H1 (cell line): ENCODE results near the gene STX2. TPM values are rescaled to one million over a fixed set of nuclear protein-coding genes. Genes with fewer than 3 reads are reported as not detected.
"Not testable (repeated sequence)": the region's sequence is repeated elsewhere in the genome, so short reads cannot be mapped to it uniquely, and the experiment has no call there.

ENCODE experiments used
- CTCF ChIA-PET: fragments of 300-600 bp; sonication (Branson Sonifier 250); formaldehyde crosslinking; loops from one replicate; lab custom pipeline; 2021; ENCODE audit not compliant: partially characterized antibody; lab: Charles Lee
- POLR2A ChIA-PET: fragments of 300-600 bp; sonication (Branson Sonifier 250); formaldehyde crosslinking; loops from one replicate; lab custom pipeline; 2021; ENCODE audit warnings: inconsistent platforms; ENCODE audit not compliant: partially characterized antibody; lab: Charles Lee
- DNase-seq, 2 experiments: peaks; one replicate each; pipeline versions ENCODE4 v3.0.0 to v3.0.0-alpha.2; 2010 to 2022; ENCODE audit warnings: low spot score in 2 of 2, low read depth in 1 of 2, mixed read lengths in 1 of 2
- FAIRE-seq: peaks from 2 replicates; lab custom pipeline; 2011; peaks lifted over from hg19 to GRCh38; lab: Jason Lieb, UNC
- H2AFZ ChIP-seq: 2 replicates; pipeline ENCODE4 v1.8.1; 2012; ENCODE audit warnings: low read length, inconsistent platforms
- H2AK5ac ChIP-seq: 2 replicates; pipeline ENCODE4 v1.6.1; 2013; ENCODE audit warnings: low read depth, low read length
- H2BK120ac ChIP-seq: replicated peaks from 2 replicates; pipeline ENCODE3; 2013; ENCODE audit warnings: low read depth, low read length, inconsistent platforms
- H2BK12ac ChIP-seq: 2 replicates; pipeline ENCODE4 v1.6.1; 2013; ENCODE audit warnings: low read depth, low read length
- H2BK15ac ChIP-seq: 2 replicates; pipeline ENCODE4 v1.6.1; 2013; ENCODE audit warnings: low read length
- H2BK20ac ChIP-seq: 2 replicates; pipeline ENCODE4 v1.6.1; 2013; ENCODE audit warnings: low read length
- H2BK5ac ChIP-seq: 2 replicates; pipeline ENCODE4 v1.6.1; 2013; ENCODE audit warnings: low read depth, low read length
- H3K14ac ChIP-seq: 2 replicates; pipeline ENCODE4 v1.6.1; 2013; ENCODE audit warnings: inconsistent platforms; ENCODE audit not compliant: insufficient read length
- H3K18ac ChIP-seq: 2 replicates; pipeline ENCODE4 v1.6.1; 2013; ENCODE audit warnings: low read length; ENCODE audit errors: extremely low read depth
- H3K23ac ChIP-seq: 2 replicates; pipeline ENCODE4 v1.6.1; 2013; ENCODE audit warnings: inconsistent platforms; ENCODE audit not compliant: insufficient read length
- H3K23me2 ChIP-seq: 2 replicates; pipeline ENCODE4 v1.6.1; 2013; ENCODE audit warnings: low read depth, low read length
- H3K27ac ChIP-seq: 2 replicates; pipeline ENCODE4 v1.6.1; 2011; ENCODE audit warnings: low read depth, low read length, inconsistent platforms
- H3K27me3 ChIP-seq, 4 experiments: replicated peaks in 1 of 4; 1 replicate in 1 of 4; 2 replicates in 3 of 4; pipeline versions ENCODE4 v1.6.1 to v1.8.1; 2011 to 2013; ENCODE audit warnings: low read length in 3 of 4, mild to moderate bottlenecking in 3 of 4, inconsistent platforms in 2 of 4, mixed read lengths in 2 of 4, moderate library complexity in 1 of 4; ENCODE audit not compliant: control insufficient read depth in 3 of 4, insufficient read depth in 3 of 4; ENCODE audit errors: extremely low read depth in 1 of 4
- H3K36me3 ChIP-seq, 4 experiments: 2 replicates each; pipeline versions ENCODE4 v1.6.1 to v1.8.1; 2011 to 2013; ENCODE audit warnings: mild to moderate bottlenecking in 4 of 4, low read length in 3 of 4, moderate library complexity in 2 of 4, control low read depth in 1 of 4, inconsistent platforms in 1 of 4; ENCODE audit not compliant: insufficient read depth in 4 of 4, control insufficient read depth in 2 of 4
- H3K4ac ChIP-seq: replicated peaks from 2 replicates; pipeline ENCODE3; 2013; ENCODE audit warnings: low read length, low read depth, mixed read lengths, inconsistent platforms; ENCODE audit not compliant: insufficient read length
- H3K4me1 ChIP-seq, 4 experiments: replicated peaks in 1 of 4; 1 replicate in 1 of 4; 2 replicates in 3 of 4; pipeline versions ENCODE4 v1.6.1 to v1.8.1; 2011 to 2013; ENCODE audit warnings: low read length in 3 of 4, inconsistent platforms in 2 of 4, mixed read lengths in 1 of 4; ENCODE audit not compliant: insufficient read depth in 4 of 4, control insufficient read depth in 3 of 4
- H3K4me2 ChIP-seq, 2 experiments: 2 replicates each; pipeline versions ENCODE4 v1.6.1 to v1.8.1; 2011 to 2013; ENCODE audit warnings: low read depth in 2 of 2, low read length in 2 of 2, control low read depth in 1 of 2, inconsistent platforms in 1 of 2, mild to moderate bottlenecking in 1 of 2; ENCODE audit not compliant: insufficient read depth in 1 of 2
- H3K4me3 ChIP-seq, 4 experiments: fragments of 200-600, 300-600 bp in 1 of 4; sonication (generic), shearing (Covaris generic), sonication (Bioruptor Twin) in 1 of 4; 2 replicates each; pipeline versions ENCODE4 v1.5.1 to v1.8.1; 2011 to 2016; ENCODE audit warnings: low read length in 4 of 4, low read depth in 3 of 4, control low read depth in 2 of 4, inconsistent platforms in 2 of 4, mild to moderate bottlenecking in 2 of 4, mixed read lengths in 1 of 4, moderate library complexity in 1 of 4; ENCODE audit not compliant: insufficient read depth in 2 of 4; ENCODE audit errors: extremely low read depth in 1 of 4
- H3K56ac ChIP-seq: replicated peaks from 2 replicates; pipeline ENCODE3; 2013; ENCODE audit warnings: low read depth, mild to moderate bottlenecking, mixed read lengths, low read length, inconsistent platforms; ENCODE audit not compliant: insufficient read length
- H3K79me1 ChIP-seq: 2 replicates; pipeline ENCODE4 v1.6.1; 2013; ENCODE audit warnings: low read depth, low read length, control low read depth
- H3K79me2 ChIP-seq, 2 experiments: 2 replicates each; pipeline versions ENCODE4 v1.6.1 to v1.8.1; 2012 to 2013; ENCODE audit warnings: low read length in 2 of 2, mild to moderate bottlenecking in 2 of 2, inconsistent platforms in 1 of 2; ENCODE audit not compliant: insufficient read depth in 2 of 2, control insufficient read depth in 1 of 2
- H3K9ac ChIP-seq, 4 experiments: replicated peaks in 1 of 4; 1 replicate in 1 of 4; 2 replicates in 3 of 4; pipeline versions ENCODE4 v1.6.1 to v1.8.1; 2011 to 2013; ENCODE audit warnings: low read depth in 3 of 4, low read length in 3 of 4, control low read depth in 2 of 4, mild to moderate bottlenecking in 2 of 4, moderate library complexity in 2 of 4, inconsistent platforms in 1 of 4; ENCODE audit errors: extremely low read depth in 1 of 4
- H3K9me3 ChIP-seq, 2 experiments: 2 replicates each; pipeline versions ENCODE4 v1.6.1 to v1.8.1; 2012 to 2013; ENCODE audit warnings: mild to moderate bottlenecking in 2 of 2, moderate library complexity in 2 of 2, control low read depth in 1 of 2, inconsistent platforms in 1 of 2, low read depth in 1 of 2, low read length in 1 of 2, mixed read lengths in 1 of 2; ENCODE audit not compliant: insufficient read depth in 2 of 2
- H4K20me1 ChIP-seq, 2 experiments: replicated peaks in 1 of 2; 2 replicates each; pipeline versions ENCODE3 to v1.8.1; 2011 to 2013; ENCODE audit warnings: inconsistent platforms in 2 of 2, low read length in 2 of 2, mild to moderate bottlenecking in 1 of 2; ENCODE audit not compliant: insufficient read depth in 2 of 2, control insufficient read depth in 1 of 2
- H4K5ac ChIP-seq: 2 replicates; pipeline ENCODE4 v1.6.1; 2013; ENCODE audit warnings: low read length, low read depth, mixed read lengths, inconsistent platforms; ENCODE audit not compliant: insufficient read length
- H4K8ac ChIP-seq: 2 replicates; pipeline ENCODE4 v1.8.0; 2013; ENCODE audit warnings: mild to moderate bottlenecking, moderate library complexity, low read length, inconsistent platforms; ENCODE audit not compliant: insufficient read depth; ENCODE audit errors: extremely low read depth
- H4K91ac ChIP-seq: replicated peaks from 2 replicates; pipeline ENCODE3; 2013; ENCODE audit warnings: low read length, mixed read lengths, inconsistent platforms; ENCODE audit not compliant: insufficient read length
- WGBS, 2 experiments: shearing (Covaris generic) in 1 of 2; methylation state at CpG; one replicate each; pipeline versions ENCODE4 v1.1.6 to v1.1.7; 2013 to 2015; ENCODE audit warnings: low lambda C conversion rate in 2 of 2, mixed read lengths in 2 of 2, inconsistent platforms in 1 of 2, low coverage in 1 of 2, missing lambda C conversion rate in 1 of 2; ENCODE audit not compliant: insufficient replicate concordance in 2 of 2, insufficient coverage in 1 of 2, insufficient read length in 1 of 2; ENCODE audit errors: extremely low coverage in 1 of 2, missing lambda C conversion rate in 1 of 2; 5-methylcytosine and 5-hydroxymethylcytosine counted together
- polyA plus RNA-seq, 7 experiments: library from polyadenylated mRNA; depleted of rRNA in 3 of 7; stranded (reverse) in 5 of 7; unstranded in 2 of 7; fragments of >200 nt in 5 of 7; fragments of 200-250 nt in 2 of 7; gene quantifications; 1 replicate in 5 of 7; 2 replicates in 1 of 7; 4 replicates in 1 of 7; pipeline versions ENCODE4 v1.2.1 to v1.2.3, GENCODE V29; 2011 to 2013; ENCODE audit warnings: missing spikeins in 2 of 7, mixed read lengths in 2 of 7
- total RNA-seq: library from RNA; stranded (reverse); fragmentation: NEBNext Ultra II Directional; extraction: Animal tissue kit (Norgen Biotek cat#: 25700); gene quantifications from 2 replicates; pipeline ENCODE4 v1.2.1, GENCODE V29; 2021

STX2 gene
- total and polyA plus RNA-seq, 2 of the 8 experiments (the other 6 are each of a cell fraction or from before 2014, with no cell fraction given): 20.0 to 26.3 TPM

GRCh38 chr12:130848105-130848504 lies 9.1 kb upstream of the STX2 start:
- FAIRE-seq, H4K5ac ChIP-seq, H3K4ac ChIP-seq, H4K91ac ChIP-seq, H3K4me1 ChIP-seq, H3K27me3 ChIP-seq, H3K79me1 ChIP-seq, H3K9ac ChIP-seq, H2BK5ac ChIP-seq, H3K56ac ChIP-seq, DNase-seq, H3K4me2 ChIP-seq, H3K18ac ChIP-seq, H4K8ac ChIP-seq, H3K79me2 ChIP-seq, H2BK15ac ChIP-seq, H3K27ac ChIP-seq, H2BK120ac ChIP-seq, H3K9me3 ChIP-seq, H3K36me3 ChIP-seq, H3K23ac ChIP-seq, H2AFZ ChIP-seq, H3K4me3 ChIP-seq, H4K20me1 ChIP-seq, H3K23me2 ChIP-seq, H3K14ac ChIP-seq, H2BK20ac ChIP-seq, H2AK5ac ChIP-seq: not testable (repeated sequence)
- 0 out of 2 replicates have a peak overlapping the region, but pooled peaks have one; percentile 39 for H2BK12ac ChIP-seq
- POLR2A ChIA-PET: interaction anchor here (0.6 to 5.2 kb wide), 4 partner anchors 9 to 31 kb away, joined by 3 to 28 read pairs (median 8); partner anchors contain the start of gene STX2
- 80% methylated on average over 6 of the region's 6 CpGs; no CpG with 5 or more reads in 1 of the 2 experiments for WGBS, 2 experiments
- CTCF ChIA-PET: interaction anchor here (0.7 to 1.1 kb wide), 3 partner anchors 8 to 19 kb away, joined by 3 to 4 read pairs (median 3); partner anchors contain the start of gene STX2
